Natural killer cell (primary cell): ENCODE results near the gene ATF3. TPM values are rescaled to one million over a fixed set of nuclear protein-coding genes. Genes with fewer than 3 reads are reported as not detected.

Experiments
- ATAC-seq, 3 donors: fragments of 150-1000 bp in 2 of 3; fragments of 200-7000 bp in 1 of 3; cut with Tn5 transposase; 1 replicate in 1 of 3; 2 replicates in 2 of 3; pipeline ENCODE4 v1.10.0; 2021; ENCODE audit warnings: mild to moderate bottlenecking in 2 of 3, moderate library complexity in 2 of 3
- DNase-seq, 2 donors: peaks; one replicate each; pipeline versions ENCODE4 v3.0.0 to v3.0.0-alpha.2; 2013 to 2021; ENCODE audit warnings: mixed read lengths in 1 of 2
- H3K27ac ChIP-seq: one replicate; pipeline ENCODE4 v1.5.1; 2013; ENCODE audit warnings: mild to moderate bottlenecking, low read length
- H3K27me3 ChIP-seq: one replicate; pipeline ENCODE4 v1.6.1; 2013; ENCODE audit warnings: low read length; ENCODE audit not compliant: control insufficient read depth, insufficient read depth
- H3K36me3 ChIP-seq: one replicate; pipeline ENCODE4 v1.6.1; 2013; ENCODE audit warnings: low read length; ENCODE audit not compliant: control insufficient read depth, insufficient read depth
- H3K4me1 ChIP-seq: one replicate; pipeline ENCODE4 v1.6.1; 2013; ENCODE audit warnings: low read length; ENCODE audit not compliant: control insufficient read depth, insufficient read depth
- H3K4me3 ChIP-seq: one replicate; pipeline ENCODE4 v1.5.1; 2013; ENCODE audit warnings: low read length
- H3K9me3 ChIP-seq: one replicate; pipeline ENCODE4 v1.6.1; 2013; ENCODE audit warnings: low read length; ENCODE audit not compliant: control insufficient read depth, insufficient read depth
- H3K27ac Mint-ChIP-seq, 2 donors: one replicate each; pipeline ENCODE4 v1.8.0; 2022; ENCODE audit warnings: mild to moderate bottlenecking in 2 of 2, mixed read lengths in 2 of 2, moderate library complexity in 1 of 2
- H3K27me3 Mint-ChIP-seq, 2 donors: one replicate each; pipeline ENCODE4 v1.8.0; 2022; ENCODE audit warnings: low read depth in 2 of 2, mixed read lengths in 2 of 2
- H3K36me3 Mint-ChIP-seq: one replicate; pipeline ENCODE4 v1.8.0; 2022; ENCODE audit warnings: mixed read lengths
- H3K4me1 Mint-ChIP-seq, 2 donors: one replicate each; pipeline ENCODE4 v1.8.0; 2022; ENCODE audit warnings: mixed read lengths in 2 of 2
- H3K4me3 Mint-ChIP-seq: one replicate; pipeline ENCODE4 v1.8.0; 2022; ENCODE audit warnings: mild to moderate bottlenecking, moderate library complexity, mixed read lengths
- H3K9me3 Mint-ChIP-seq, 2 donors: one replicate each; pipeline ENCODE4 v1.8.0; 2022; ENCODE audit warnings: mixed read lengths in 2 of 2
- WGBS: methylation state at CpG from one replicate; pipeline ENCODE4 v1.1.7; 2013; ENCODE audit warnings: missing lambda C conversion rate; ENCODE audit not compliant: insufficient coverage; 5-methylcytosine and 5-hydroxymethylcytosine counted together
- intact Hi-C: fragments of 100-400 bp; cut with micrococcal nuclease; formaldehyde crosslinking; loops from one replicate; pipeline ENCODE4 v1.14.2; 2022
- total RNA-seq, 4 donors: library from RNA; stranded (reverse); fragments of 120-200 nt in 1 of 4; gene quantifications; one replicate each; pipeline versions ENCODE4 v1.2.3 to v1.2.4, GENCODE V29; 2013 to 2022
- TF ChIP-seq, protein P1 (sequence below): fragments of 200-600 bp; IDR thresholded peaks from one replicate; pipeline ENCODE4 v1.8.0; 2022; ENCODE audit warnings: antibody characterized with exemption

The ATF3 gene
- total RNA-seq, 3 donors from 2014 or later (not counting 1 experiment from before 2014, with no cell fraction given), result 62.2 to 135 (median 78.5) TPM

DNA sequence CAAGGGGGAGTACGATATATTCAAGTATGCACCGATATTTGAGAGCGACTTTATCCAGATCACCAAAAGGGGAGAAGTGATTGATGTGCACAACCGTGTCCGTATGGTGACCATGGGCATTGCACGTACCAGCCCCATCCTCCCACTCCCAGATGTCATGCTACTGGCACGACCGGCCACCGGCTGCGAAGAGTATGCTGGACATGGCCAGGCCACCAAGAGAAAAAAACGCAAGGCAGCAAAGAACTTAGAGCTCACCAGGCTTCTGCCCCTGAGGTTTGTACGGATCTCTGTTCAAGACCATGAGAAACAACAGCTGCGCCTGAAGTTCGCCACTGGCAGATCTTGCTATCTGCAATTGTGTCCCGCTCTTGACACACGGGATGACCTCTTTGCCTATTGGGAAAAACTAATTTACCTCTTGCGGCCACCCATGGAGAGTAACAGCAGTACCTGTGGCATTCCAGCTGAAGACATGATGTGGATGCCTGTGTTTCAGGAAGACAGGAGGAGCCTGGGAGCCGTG lies 16.5 kb downstream of the ATF3 start:
- H3K9me3 Mint-ChIP-seq, result no peaks in the 10 kb centered on the region
- Histone ChIP-seq H3K27ac (no peak overlapping the region), H3K27me3 (no peaks in the 10 kb centered on the region), H3K9me3 (no peaks in the 10 kb centered on the region), H3K4me3 (no peak overlapping the region), H3K36me3 (no peaks in the 10 kb centered on the region), H3K4me1 (peaks cover 3% of the 10 kb centered on the region)
- intact Hi-C loops, result no loop called here
- no peak for ATAC-seq
- 93% methylated on average over 18 of the region's 18 CpGs for WGBS
- no peak overlapping the region for H3K4me3 Mint-ChIP-seq
- H3K27me3 Mint-ChIP-seq, result peaks cover 12 to 18% of the 10 kb centered on the region in 2 donors
- no peak overlapping the region for H3K27ac Mint-ChIP-seq
- DNase-seq, result no peak
- H3K36me3 Mint-ChIP-seq, result no peaks in the 10 kb centered on the region
- TF ChIP-seq, protein P1, sequence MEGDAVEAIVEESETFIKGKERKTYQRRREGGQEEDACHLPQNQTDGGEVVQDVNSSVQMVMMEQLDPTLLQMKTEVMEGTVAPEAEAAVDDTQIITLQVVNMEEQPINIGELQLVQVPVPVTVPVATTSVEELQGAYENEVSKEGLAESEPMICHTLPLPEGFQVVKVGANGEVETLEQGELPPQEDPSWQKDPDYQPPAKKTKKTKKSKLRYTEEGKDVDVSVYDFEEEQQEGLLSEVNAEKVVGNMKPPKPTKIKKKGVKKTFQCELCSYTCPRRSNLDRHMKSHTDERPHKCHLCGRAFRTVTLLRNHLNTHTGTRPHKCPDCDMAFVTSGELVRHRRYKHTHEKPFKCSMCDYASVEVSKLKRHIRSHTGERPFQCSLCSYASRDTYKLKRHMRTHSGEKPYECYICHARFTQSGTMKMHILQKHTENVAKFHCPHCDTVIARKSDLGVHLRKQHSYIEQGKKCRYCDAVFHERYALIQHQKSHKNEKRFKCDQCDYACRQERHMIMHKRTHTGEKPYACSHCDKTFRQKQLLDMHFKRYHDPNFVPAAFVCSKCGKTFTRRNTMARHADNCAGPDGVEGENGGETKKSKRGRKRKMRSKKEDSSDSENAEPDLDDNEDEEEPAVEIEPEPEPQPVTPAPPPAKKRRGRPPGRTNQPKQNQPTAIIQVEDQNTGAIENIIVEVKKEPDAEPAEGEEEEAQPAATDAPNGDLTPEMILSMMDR, result no peak
- H3K4me1 Mint-ChIP-seq, result peaks cover 0 to 5% of the 10 kb centered on the region in 2 donors

DNA sequence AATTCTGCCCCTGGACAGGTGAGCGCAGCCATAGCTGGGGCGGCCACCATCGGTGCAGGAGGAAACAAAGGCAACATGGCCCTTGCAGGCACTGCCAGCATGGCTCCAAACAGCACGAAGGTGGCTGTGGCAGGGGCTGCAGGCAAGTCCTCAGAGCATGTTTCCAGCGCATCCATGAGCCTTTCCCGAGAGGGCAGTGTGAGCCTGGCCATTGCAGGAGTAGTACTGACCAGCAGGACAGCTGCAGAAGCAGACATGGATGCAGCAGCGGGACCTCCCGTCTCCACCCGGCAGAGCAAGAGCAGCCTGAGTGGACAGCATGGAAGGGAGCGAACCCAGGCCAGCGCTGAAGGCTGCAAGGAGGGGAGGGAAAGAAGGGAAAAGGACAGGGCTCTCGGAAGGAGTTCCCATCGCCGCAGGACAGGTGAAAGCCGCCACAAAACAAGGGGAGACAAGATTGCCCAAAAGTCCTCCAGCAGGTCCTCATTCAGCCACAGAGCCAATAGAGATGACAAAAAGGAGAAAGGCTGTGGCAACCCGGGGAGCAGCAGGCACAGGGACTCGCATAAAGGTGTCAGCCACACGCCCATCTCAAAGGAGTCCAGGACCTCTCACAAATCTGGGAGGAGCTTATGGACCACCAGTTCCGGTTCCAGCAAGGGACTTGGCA lies 17.4 kb downstream of the ATF3 start:
- no peaks in the 10 kb centered on the region for H3K36me3 ChIP-seq
- TF ChIP-seq, protein P1, result no peak
- Mint-ChIP-seq H3K27me3 (peaks cover 12 to 18% of the 10 kb centered on the region in 2 donors), H3K27ac (no peak overlapping the region), H3K4me3 (no peak overlapping the region), H3K9me3 (no peaks in the 10 kb centered on the region), H3K36me3 (no peaks in the 10 kb centered on the region), H3K4me1 (peaks cover 0 to 5% of the 10 kb centered on the region in 2 donors)
- ATAC-seq, result no peak
- DNase-seq, result no peak
- no peak overlapping the region for H3K4me3 ChIP-seq
- no peaks in the 10 kb centered on the region for H3K27me3 ChIP-seq
- peaks cover 7% of the 10 kb centered on the region for H3K4me1 ChIP-seq
- intact Hi-C loops, result no loop called here
- WGBS, result 93% methylated on average over 19 of the region's 19 CpGs
- no peak overlapping the region for H3K27ac ChIP-seq
- H3K9me3 ChIP-seq, result no peaks in the 10 kb centered on the region

DNA sequence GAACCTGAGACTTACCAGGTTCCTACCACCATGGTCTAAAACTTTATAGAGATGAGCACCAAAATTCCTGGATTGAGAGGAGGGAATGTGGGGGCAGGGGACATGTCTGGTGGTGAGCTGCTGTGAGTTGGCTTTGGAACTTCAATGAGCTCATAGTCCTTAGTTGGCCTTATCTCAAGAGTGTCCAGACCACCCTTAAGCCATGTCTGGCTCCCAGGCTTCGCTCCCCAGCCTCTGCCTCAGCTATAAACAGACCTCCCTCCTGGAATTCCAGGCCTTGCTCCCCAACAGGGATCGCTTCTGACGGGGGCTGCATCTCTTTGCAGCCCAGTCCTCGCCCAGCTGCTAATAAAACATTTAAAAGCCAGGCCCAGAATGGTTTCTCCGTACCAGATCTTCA lies 19.5 kb downstream of the ATF3 start:
- intact Hi-C loops, result no loop called here
- TF ChIP-seq, protein P1, result no peak
- Mint-ChIP-seq H3K9me3 (no peaks in the 10 kb centered on the region), H3K27ac (no peak overlapping the region), H3K4me3 (no peak overlapping the region), H3K4me1 (no peaks in the 10 kb centered on the region), H3K27me3 (peaks cover 16 to 25% of the 10 kb centered on the region in 2 donors), H3K36me3 (no peaks in the 10 kb centered on the region)
- DNase-seq, result no peak
- ATAC-seq, result no peak
- no peaks in the 10 kb centered on the region for H3K36me3 ChIP-seq
- WGBS, result 88% methylated on average over 5 of the region's 5 CpGs
- H3K27ac ChIP-seq, result no peak overlapping the region
- no peak overlapping the region for H3K4me3 ChIP-seq
- H3K9me3 ChIP-seq, result no peaks in the 10 kb centered on the region
- H3K27me3 ChIP-seq, result no peaks in the 10 kb centered on the region
- H3K4me1 ChIP-seq, result peaks cover 7% of the 10 kb centered on the region
